DND-41 (cell line): ENCODE results near the gene HS3ST5.

Experiments
- ATAC-seq: fragments of 200-7000 bp; cut with Tn5 transposase; 3 replicates; pipeline ENCODE4 v1.9.1; 2021; ENCODE audit warnings: low read depth; ENCODE audit not compliant: insufficient read depth
- DNase-seq: peaks from one replicate; pipeline ENCODE4 v3.0.0-alpha.2; 2020
- H2AFZ ChIP-seq: 2 replicates; pipeline ENCODE4 v1.6.0; 2012; ENCODE audit warnings: low read depth, low read length
- H3K27ac ChIP-seq: 2 replicates; pipeline ENCODE4 v1.5.1; 2012; ENCODE audit warnings: low read length, inconsistent platforms
- H3K27me3 ChIP-seq: fragments of 200-600 bp; sonication (generic); 2 replicates; pipeline ENCODE4 v1.6.0; 2012; ENCODE audit warnings: low read length, mild to moderate bottlenecking, inconsistent platforms; ENCODE audit not compliant: insufficient read depth, poor library complexity
- H3K36me3 ChIP-seq: 2 replicates; pipeline ENCODE4 v1.5.1; 2012; ENCODE audit warnings: low read length, inconsistent platforms; ENCODE audit not compliant: insufficient read depth
- H3K4me1 ChIP-seq: 2 replicates; pipeline ENCODE4 v1.5.1; 2012; ENCODE audit warnings: mild to moderate bottlenecking, low read length; ENCODE audit not compliant: insufficient read depth
- H3K4me2 ChIP-seq: 2 replicates; pipeline ENCODE4 v1.6.0; 2012; ENCODE audit warnings: mild to moderate bottlenecking, moderate library complexity, low read length, inconsistent platforms; ENCODE audit not compliant: insufficient read depth
- H3K4me3 ChIP-seq, 2 experiments: fragments of 200-600 bp in 1 of 2; shearing (Covaris generic) in 1 of 2; 2 replicates each; pipeline ENCODE4 v1.5.1; 2012 to 2016; ENCODE audit warnings: inconsistent platforms in 2 of 2, low read length in 2 of 2, mild to moderate bottlenecking in 2 of 2, low read depth in 1 of 2, moderate library complexity in 1 of 2
- H3K79me2 ChIP-seq: 2 replicates; pipeline ENCODE4 v1.6.0; 2012; ENCODE audit warnings: low read length, inconsistent platforms; ENCODE audit not compliant: insufficient read depth
- H3K9ac ChIP-seq: 2 replicates; pipeline ENCODE4 v1.6.0; 2012; ENCODE audit warnings: low read depth, mild to moderate bottlenecking, inconsistent platforms, low read length, moderate library complexity
- H3K9me3 ChIP-seq: 2 replicates; pipeline ENCODE4 v1.5.1; 2012; ENCODE audit warnings: low read length, moderate library complexity, mild to moderate bottlenecking, inconsistent platforms; ENCODE audit not compliant: insufficient read depth, severe bottlenecking
- H4K20me1 ChIP-seq: 2 replicates; pipeline ENCODE4 v1.6.0; 2012; ENCODE audit warnings: low read length; ENCODE audit not compliant: insufficient read depth
- EZH2 ChIP-seq: IDR thresholded peaks from 3 replicates; pipeline ENCODE4 v1.6.1; 2012; ENCODE audit warnings: borderline replicate concordance, low read depth, mild to moderate bottlenecking, moderate library complexity, low read length, inconsistent platforms; ENCODE audit not compliant: severe bottlenecking
- TF ChIP-seq, protein P1 (sequence below): IDR thresholded peaks from 2 replicates; pipeline ENCODE4 v1.5.1; 2012; ENCODE audit warnings: borderline replicate concordance, low read length, moderate library complexity, mild to moderate bottlenecking; ENCODE audit not compliant: poor library complexity, severe bottlenecking; ENCODE audit errors: extremely low read depth

Gene HS3ST5

DNA sequence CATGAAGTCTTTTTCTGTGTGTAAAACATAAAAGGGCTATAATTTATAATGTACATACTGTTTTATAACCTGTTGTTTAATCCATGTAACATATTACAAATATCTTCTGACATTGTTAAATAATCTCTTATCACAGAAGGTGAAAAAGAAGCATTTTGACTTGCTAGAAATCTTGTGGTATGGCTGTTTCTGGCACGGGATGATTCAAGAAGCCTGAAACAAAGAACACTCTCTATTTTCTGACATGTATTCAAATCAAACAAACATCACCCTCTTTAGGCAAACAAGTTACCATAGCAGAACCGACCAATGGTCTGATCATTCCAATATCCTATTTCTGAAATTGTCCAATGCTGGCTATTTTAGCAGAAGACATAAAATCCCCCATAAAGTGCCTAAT is 55.4 kb downstream of the HS3ST5 start:
- Histone ChIP-seq H2AFZ (no peak overlapping the region), H3K9me3 (no peaks in the 10 kb centered on the region), H3K27me3 (no peaks in the 10 kb centered on the region), H3K4me2 (no peak overlapping the region), H3K4me1 (no peaks in the 10 kb centered on the region), H3K9ac (no peak overlapping the region), H3K79me2 (no peaks in the 10 kb centered on the region), H3K36me3 (no peaks in the 10 kb centered on the region), H3K4me3 (no peak overlapping the region), H3K27ac (no peak overlapping the region), H4K20me1 (no peaks in the 10 kb centered on the region)
- no peak for ATAC-seq
- no peak for DNase-seq
- TF ChIP-seq EZH2: no peak
- TF ChIP-seq, protein P1, sequence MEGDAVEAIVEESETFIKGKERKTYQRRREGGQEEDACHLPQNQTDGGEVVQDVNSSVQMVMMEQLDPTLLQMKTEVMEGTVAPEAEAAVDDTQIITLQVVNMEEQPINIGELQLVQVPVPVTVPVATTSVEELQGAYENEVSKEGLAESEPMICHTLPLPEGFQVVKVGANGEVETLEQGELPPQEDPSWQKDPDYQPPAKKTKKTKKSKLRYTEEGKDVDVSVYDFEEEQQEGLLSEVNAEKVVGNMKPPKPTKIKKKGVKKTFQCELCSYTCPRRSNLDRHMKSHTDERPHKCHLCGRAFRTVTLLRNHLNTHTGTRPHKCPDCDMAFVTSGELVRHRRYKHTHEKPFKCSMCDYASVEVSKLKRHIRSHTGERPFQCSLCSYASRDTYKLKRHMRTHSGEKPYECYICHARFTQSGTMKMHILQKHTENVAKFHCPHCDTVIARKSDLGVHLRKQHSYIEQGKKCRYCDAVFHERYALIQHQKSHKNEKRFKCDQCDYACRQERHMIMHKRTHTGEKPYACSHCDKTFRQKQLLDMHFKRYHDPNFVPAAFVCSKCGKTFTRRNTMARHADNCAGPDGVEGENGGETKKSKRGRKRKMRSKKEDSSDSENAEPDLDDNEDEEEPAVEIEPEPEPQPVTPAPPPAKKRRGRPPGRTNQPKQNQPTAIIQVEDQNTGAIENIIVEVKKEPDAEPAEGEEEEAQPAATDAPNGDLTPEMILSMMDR: no peak

DNA sequence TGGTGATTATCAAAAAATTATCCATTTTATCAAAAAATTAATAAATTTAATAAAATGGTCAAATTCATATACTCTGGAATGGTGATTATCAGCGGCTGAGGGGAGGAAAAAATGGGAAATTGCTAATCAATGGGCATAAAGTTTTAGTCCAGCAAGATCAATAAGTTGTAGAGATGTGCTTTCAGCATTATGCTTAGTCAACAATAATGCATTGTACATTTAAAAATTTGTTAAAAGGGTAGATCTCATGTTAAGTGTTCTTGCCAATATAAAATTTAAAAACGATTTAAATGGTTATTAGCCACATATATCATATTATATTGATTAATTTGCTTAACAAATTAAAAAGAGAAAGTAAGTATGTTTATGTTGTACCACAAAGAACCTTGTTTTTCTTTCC is 56.6 kb downstream of the HS3ST5 start:
- no peak overlapping the region for H3K4me3 ChIP-seq
- H3K36me3 ChIP-seq: no peaks in the 10 kb centered on the region
- no peak overlapping the region for H3K4me2 ChIP-seq
- no peaks in the 10 kb centered on the region for H3K27me3 ChIP-seq
- TF ChIP-seq, protein P1: no peak
- no peak overlapping the region for H3K9ac ChIP-seq
- no peaks in the 10 kb centered on the region for H3K79me2 ChIP-seq
- H3K27ac ChIP-seq: no peak overlapping the region
- no peaks in the 10 kb centered on the region for H3K4me1 ChIP-seq
- H4K20me1 ChIP-seq: no peaks in the 10 kb centered on the region
- no peak for ATAC-seq
- H2AFZ ChIP-seq: no peak overlapping the region
- no peaks in the 10 kb centered on the region for H3K9me3 ChIP-seq
- DNase-seq: no peak

DNA sequence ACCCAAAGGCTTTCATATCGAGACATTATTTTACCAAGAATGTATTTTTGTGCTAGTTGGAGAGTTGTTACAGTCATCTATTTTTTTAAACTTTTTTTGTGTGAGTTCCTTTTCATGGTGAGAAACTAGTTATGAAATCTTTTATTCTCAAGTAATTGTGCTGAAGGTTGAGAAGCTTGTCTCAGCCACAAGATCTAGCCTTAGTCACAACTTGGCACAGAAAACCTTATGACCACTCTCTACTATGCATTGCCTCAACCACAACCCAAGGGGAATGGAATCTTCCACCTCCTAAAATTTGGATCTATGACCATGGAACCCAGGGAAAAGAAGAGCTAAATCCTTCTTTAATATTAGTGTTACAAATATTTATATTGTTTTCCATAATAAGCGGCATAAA is 58.5 kb downstream of the HS3ST5 start:
- Histone ChIP-seq H3K4me3 (no peak overlapping the region), H3K36me3 (no peaks in the 10 kb centered on the region), H3K9ac (no peak overlapping the region), H3K27ac (no peak overlapping the region), H3K9me3 (no peaks in the 10 kb centered on the region), H3K4me2 (no peak overlapping the region), H2AFZ (no peak overlapping the region), H3K79me2 (no peaks in the 10 kb centered on the region), H3K4me1 (no peaks in the 10 kb centered on the region), H4K20me1 (no peaks in the 10 kb centered on the region), H3K27me3 (no peaks in the 10 kb centered on the region)
- ATAC-seq: no peak
- no peak for DNase-seq
- TF ChIP-seq EZH2: no peak
- TF ChIP-seq, protein P1: no peak

DNA sequence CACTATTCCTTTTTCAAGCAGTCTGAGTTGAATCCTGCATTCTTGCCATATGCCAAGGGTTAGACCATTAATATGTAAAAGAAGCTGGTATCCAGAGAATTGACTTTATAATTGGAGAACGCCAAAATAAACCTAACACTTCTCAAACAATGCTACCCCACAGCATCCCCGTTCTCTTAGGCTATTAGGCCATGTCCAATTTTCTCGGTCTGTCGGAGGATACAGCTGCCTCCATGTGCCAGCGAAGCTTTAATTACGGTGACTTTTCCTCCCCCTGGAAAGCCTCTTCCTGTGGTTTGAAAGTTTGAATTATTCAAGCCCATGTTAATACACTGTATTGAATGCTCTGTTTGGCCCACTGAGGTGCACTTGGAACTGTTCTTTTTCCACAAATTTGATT is 60.5 kb downstream of the HS3ST5 start:
- DNase-seq: no peak
- TF ChIP-seq, protein P1: no peak
- no peak for TF ChIP-seq EZH2
- Histone ChIP-seq H3K4me1 (no peaks in the 10 kb centered on the region), H3K4me2 (no peak overlapping the region), H3K79me2 (no peaks in the 10 kb centered on the region), H2AFZ (no peak overlapping the region), H4K20me1 (no peaks in the 10 kb centered on the region), H3K9me3 (no peaks in the 10 kb centered on the region), H3K27me3 (no peaks in the 10 kb centered on the region), H3K4me3 (no peak overlapping the region), H3K9ac (no peak overlapping the region), H3K27ac (no peak overlapping the region), H3K36me3 (no peaks in the 10 kb centered on the region)
- no peak for ATAC-seq
